LHCN-M2 (cell line): ENCODE results near the gene MTREX. TPM values are rescaled to one million over a fixed set of nuclear protein-coding genes. Genes with fewer than 3 reads are reported as not detected.
A peak's percentile ranks its signal among the peaks of the same experiment; 100 is the strongest.

Source experiments
- DNase-seq: peaks from one replicate; pipeline ENCODE4 v3.0.0-alpha.2; 2012; ENCODE audit warnings: low read depth
- total RNA-seq: library from RNA; depleted of rRNA; stranded (reverse); fragments of >200 nt; gene quantifications from 2 replicates; pipeline ENCODE4 v1.2.3, GENCODE V29; 2014

MTREX gene
- total RNA-seq, 1 experiment from 2014 or later, result 115 TPM

DNA sequence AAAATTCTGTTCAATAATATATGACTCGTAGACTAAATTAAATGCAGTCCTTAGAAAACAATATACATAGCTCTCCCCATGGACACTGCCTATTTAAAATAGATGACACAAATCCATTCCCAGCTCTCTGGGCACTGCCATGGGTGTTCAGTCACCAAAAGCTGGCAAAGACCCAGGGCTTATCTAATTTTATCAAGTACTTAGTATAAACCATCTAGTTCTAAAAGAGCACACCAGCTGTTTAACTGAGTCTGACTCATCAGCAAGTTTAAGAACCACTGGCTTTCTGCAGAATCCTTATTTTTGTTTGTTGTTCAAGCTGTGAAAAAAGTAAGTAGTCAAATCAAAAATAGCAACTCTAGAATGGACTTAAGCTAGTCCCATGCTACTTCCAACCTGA lies 119.4 kb downstream of the MTREX start:
- DNase-seq, result peak; percentile 95

DNA sequence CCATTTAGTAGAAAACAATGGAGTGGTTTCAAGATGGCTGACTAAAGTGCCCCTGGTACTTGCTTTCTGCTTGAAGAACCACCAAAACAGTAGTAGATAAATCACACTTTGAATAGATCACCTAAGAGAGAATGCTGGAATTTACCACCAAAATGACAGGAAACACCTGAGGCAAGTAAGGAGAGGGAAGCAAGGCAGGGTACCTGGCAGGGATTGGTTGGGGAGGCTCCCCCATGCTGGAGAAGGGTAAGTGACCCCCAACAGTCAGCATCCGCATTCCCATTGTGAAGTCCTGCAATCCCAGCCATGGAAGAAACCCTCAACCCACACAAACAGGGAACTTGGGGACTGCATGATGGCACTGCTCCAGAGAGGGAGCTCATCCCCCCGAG lies 121.4 kb downstream of the MTREX start:
- DNase-seq, result no peak

DNA sequence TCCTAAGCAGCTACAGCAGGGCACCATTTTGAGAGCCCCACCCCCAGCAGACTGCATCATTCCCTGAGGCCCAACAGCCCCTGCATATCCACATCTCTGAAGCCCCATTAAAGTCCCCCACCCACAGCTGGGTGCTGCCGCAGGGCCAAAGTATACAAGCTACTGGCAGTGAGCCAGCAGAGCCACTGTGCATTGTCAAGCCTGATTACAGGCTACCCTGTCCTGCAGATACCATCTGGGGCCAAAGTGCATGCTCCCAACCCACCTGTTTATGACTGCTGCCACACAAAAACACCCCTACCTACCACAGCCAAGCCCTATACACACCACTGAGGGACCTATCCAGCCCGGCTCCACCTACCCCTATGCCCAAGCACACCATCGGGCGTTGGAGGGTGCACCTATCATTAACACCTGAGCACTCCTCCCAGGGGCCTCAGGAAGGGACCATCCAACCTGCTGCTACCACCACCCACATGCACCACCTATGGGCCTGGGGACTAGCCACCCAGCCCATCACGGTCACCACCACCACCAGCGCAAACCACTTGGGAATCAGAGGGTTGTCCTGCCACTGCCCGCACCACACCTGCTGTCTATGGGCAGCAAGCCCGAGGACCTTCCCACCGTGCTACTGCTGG lies 121.9 kb downstream of the MTREX start:
- DNase-seq, result no peak

DNA sequence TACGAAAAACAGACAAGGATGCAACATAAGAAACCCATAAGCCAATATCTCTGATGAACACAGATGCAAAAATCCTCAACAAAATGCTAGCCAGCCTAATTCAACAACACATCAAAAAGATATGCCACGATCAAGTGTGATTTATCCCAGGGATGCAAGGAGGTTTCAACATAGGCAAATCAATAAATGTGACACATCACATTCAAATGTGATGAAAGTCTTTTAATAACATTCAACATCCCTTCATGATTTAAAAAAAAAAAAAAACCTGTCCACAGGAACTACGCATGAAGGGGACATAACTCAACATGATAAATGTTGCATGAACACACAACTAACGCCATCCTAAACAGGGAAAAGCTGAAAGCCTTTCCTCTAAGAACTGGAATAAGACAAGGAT lies 124.8 kb downstream of the MTREX start:
- no peak for DNase-seq

DNA sequence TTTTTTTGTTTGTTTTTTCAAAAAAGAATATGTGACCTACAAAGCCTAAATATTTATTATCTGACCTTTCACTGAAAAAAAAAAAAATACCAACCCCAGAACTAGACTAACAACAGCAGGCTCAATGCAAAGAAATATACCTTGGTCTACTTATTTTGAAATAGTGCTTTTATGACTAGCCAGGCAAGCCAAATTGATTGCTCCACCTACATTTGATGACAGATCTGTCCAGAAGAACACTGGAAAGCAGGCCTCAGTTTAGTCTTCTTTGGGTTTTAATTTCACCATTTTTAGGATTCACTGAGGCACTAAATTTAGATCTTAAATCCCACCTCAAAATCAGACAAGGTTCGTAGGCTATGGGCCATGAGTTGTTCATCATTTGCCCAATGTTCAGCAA lies 129.7 kb downstream of the MTREX start:
- no peak for DNase-seq

DNA sequence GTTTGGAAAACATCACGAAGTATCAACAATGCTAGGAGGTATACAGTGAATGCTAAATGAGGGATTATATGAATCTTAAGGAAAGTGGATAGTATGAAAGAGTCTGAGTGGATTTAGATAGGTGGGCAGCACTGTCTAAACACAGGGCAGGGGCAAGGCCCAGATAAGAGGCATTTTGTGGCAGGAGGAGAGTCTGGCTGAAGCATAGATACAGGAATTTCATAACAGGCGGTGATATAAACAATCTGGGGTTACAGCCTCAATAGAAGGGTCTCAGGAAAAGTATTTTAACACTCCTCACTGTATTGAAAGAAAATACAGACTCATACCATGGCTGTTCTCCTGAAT lies 130.0 kb downstream of the MTREX start:
- no peak for DNase-seq

GRCh38 chr5:55438998-55439397 lies 131.2 kb downstream of the MTREX start:
- peak; percentile 76 for DNase-seq

DNA sequence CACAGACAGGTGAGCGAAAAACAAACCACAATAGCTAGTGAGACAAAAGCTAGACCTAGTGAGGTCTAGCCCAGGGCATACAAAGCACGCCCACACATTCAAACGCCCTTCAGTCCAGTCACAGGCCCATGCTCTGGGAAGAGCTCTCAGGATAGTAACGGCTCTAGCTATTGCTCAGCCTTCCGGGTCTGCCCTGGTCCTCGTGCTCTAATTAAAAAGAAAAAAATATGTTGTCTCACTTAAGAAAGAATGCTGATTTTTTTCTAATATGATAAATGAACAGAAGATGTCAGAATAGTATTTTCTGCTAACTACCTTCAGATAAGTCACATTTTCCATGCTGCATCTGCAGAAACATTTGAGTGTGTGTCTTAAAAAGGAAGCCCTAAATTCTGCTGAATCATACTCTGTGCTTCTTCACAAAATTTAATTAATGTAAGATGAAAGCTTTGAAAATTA lies 132.4 kb downstream of the MTREX start:
- DNase-seq, result peak; percentile 42

DNA sequence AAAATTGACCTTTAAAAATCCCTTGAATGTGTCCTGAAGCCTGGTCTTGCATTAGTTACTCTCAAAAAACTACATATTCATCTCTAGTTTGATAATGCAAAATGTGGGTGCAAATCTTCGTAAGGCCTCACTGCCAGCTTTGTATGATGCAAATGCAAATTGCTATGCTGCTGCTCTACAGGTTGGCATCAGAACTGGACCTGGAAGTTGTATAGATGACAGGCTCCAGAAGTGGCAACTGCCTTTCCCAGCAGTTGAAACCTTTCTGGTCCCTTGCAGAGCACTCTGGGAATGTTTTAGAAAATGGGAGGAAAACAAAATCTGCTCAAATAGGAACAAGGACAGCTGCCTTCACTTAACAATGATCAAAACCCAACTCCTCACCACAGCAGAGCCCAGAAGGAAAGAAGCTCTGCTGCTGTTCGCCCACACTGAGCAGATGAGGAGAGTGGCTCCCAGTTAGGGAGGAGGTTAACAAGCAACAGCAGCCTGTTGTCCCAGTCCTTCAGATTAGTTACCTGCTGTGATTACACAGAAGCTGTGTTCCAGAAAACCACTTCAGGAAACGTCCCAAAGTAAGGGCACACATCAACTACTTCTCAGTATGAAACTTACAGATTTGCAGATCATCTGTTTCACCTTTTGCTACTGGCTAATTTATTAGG lies 133.4 kb downstream of the MTREX start:
- DNase-seq, result peak; percentile 17

DNA sequence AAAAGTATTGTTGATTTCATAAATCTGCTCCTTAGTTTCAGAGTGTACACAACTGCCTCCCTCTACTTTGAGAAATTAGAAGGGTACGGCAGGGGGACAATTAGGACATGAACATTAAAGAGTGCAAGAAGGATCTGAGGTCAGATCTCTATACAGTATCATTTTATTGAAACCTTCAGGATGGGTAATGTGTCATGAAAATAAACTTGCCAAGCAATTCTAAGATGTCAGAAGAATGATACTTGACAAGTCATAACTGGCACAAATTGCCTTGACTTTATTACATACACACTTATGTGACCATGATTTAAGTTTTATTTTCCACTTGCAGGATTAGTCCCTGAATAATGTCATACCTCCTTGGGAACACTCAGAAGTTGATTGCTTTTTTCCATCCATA lies 134.2 kb downstream of the MTREX start:
- no peak for DNase-seq

DNA sequence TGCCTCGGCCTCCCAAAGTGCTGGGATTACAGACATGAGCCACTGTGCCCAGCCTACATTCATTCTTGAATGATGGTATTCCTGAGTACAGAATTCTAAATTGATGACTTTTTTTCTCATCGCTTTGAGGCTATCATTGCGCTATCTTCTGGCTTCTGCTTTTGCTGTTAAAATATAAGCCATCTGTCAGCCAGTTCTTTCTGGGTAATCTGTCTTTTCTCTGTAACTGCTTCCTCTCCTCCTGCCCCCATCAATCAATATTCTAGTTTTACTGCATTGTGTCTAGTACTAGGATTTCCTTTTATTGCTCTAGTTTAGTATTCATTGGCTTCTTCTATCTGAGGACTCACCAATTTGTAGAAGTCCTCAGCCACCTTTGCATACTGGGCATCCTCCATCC lies 138.0 kb downstream of the MTREX start:
- DNase-seq, result peak; percentile 11

- no peak for DNase-seq
These were observed 139.0 kb downstream of the MTREX start for GRCh38 chr5:55446640-55447351.

GRCh38 chr5:55450050-55450765 lies 142.4 kb downstream of the MTREX start:
- peak; percentile 68 for DNase-seq

DNA sequence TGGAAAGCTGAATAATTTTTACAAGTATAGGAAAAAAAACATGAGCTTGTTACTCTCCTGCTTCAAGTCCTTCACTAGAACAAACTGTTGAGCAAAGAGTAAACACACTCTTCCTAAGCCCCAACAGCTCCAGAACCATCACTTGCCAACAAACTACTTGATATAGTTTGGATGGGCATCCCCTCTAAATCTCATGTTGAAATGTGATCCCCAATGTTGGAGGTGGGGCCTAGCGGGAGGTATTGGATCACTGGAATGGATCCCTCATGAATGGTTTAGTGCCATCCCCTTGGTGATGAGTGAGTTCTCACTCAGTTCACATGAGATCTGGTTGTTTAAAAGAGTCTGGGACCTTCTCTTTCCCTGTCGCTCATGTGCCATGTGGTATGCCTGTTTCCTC lies 144.2 kb downstream of the MTREX start:
- DNase-seq, result no peak

DNA sequence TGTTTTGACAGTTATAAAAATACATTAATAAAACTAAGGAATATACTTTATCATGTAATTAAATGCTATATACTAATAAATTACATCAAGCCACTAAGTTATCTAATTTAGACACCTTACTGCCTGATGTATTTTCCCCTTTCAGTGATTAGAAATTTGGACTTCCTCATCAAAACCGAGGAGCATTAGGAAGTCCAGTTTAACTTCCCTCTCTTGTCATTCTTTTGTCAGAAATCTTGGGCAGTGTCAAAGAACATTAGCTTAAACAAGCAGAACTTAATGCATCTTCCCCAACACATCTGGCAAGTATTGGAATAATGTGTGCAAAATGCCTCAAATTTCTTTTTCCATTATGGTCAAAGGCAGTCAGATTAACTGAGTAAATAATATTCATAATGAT lies 145.4 kb downstream of the MTREX start:
- no peak for DNase-seq

DNA sequence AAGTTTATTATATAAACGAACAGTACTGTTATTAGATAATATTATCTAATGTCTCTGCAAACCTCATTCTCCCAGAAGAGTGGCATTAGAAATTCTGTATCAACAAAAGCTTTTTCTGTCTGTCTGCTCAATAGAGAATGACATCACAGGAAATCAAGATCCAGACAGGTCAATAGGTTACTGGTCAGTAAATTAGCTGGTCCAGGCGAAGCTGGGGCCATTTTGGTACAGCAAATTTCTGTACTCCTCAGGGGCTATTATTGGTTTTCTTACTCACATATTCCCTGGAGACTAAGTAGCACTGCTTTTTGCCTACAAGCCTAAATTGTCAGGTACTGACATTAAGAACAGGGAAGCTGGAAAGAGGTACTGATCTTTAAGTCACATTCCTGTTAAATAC lies 146.5 kb downstream of the MTREX start:
- peak; percentile 11 for DNase-seq

GRCh38 chr5:55456216-55456895 lies 148.6 kb downstream of the MTREX start:
- DNase-seq, result peak; percentile 70

GRCh38 chr5:55459572-55459971 lies 151.8 kb downstream of the MTREX start:
- no peak for DNase-seq

- no peak for DNase-seq
These were observed 155.8 kb downstream of the MTREX start for GRCh38 chr5:55463613-55464012.

GRCh38 chr5:55467862-55468551 lies 160.2 kb downstream of the MTREX start:
- DNase-seq, result peak; percentile 61

DNA sequence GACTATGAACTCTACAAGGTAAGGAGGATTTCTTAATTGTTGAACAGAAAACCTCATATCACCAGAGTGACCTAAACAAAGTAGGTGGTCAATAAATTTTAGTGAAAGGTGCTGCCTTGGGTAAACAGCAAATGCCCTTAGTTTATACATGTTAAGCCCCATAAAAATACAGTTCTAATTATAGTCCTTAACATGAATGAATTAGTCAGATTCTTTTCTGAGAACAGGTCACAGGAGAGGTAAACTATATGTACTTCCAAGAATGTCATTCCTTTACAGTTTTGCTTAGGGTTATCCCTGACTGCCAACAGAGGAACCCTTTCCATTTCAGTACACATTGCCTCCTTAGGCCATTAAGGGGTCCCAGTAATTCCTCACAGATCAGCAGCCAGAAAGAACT lies 162.1 kb downstream of the MTREX start:
- DNase-seq, result no peak
